ENCODE results near the gene FAIM2.

Gene FAIM2

DNA sequence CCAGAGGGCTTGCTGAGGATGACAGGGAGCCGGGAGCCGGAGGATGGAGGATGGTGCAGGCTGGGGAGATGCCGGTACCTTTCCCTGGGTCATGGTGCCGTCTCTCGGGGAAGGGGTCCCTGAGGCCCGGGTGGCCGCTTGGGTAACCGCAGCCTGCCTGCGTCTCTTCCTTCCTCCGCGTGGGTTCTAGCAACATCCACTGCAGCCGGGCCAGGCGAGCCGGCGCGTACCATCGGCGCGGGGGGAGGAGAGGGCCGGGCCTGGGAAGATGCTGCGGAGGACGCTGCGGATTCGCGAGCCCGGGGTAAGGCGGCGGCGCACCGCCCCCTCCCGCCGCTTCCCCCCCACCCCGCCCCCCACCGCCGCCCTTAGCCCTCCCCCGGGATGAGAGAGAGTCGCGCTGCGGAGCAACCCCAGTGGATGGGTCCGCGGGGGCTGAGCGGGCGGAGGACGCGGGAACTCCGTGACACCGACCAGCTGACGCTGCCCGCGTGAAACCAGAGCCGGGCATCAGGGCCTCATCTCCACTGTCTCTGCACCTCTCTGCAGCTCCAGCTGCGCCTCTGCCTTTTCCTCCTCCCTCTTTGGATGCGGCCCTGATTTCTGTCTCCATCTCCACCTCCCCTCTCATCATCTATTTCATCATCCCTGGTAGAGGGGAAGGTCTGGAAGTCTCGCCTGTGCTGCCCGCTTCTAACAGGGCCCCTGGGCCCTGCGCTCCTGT, at the start of gene FAIM2:
Gene FAIM2, minus strand, starts transcription at position 201 of the 724 bp plus-strand sequence. Its CDS starts 108 bp downstream, at position 93.
- DNase-seq (ENCODE audit: low spot score) = no peak

DNA sequence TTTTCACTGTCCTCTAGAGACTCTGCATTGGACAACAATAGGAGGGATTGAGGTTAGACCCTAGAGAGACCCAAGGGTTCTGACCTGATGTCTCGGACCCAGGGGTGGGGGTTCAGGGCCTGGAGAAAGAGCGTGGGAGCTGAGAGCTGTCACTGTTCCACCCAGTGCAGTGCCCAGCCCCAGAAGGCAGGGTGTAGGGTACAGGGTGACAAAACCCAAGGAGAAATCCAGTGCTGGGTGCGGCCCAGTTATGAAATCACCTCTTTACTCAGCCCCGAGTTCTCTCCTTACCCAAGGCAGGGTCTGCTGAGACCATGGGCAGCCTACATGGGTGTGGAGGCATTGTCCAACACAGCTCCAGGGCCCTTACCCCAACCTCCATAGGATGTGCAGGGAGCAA, 49.5 kb upstream of the FAIM2 start:
- DNase-seq (ENCODE audit: low spot score) = no peak

DNA sequence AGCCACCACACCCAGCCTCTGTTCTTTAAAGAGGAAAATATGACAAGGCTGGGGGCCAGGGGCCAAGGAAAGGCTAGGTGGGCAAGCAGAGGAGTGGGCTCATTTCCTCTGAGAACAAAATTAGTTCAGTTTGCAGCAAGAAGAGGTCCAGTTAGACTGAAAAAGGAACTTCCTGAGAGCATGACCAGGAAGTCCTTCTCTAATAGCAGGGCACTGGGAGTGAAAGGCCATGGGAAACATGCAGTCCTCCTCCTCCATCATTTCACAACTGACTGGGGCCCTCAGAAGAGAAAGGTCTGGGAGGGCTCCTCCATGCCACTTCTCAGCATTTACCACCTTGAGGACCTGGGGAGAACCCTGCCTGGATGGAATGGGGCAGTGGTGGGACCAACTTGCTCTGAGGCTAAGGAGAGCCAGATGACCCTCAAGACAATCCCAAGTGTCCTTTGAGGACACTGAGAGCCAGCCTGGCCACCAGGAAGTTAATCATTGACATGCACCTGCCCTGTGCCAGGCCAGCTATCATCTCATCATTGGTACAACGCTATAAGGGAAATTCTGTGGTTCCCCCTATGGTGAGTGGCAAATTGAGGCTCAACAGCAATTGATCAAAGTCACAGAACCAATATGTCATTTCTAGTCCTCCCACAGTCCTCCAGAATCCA, 48.8 kb upstream of the FAIM2 start:
- no peak for DNase-seq (ENCODE audit: low spot score)

DNA sequence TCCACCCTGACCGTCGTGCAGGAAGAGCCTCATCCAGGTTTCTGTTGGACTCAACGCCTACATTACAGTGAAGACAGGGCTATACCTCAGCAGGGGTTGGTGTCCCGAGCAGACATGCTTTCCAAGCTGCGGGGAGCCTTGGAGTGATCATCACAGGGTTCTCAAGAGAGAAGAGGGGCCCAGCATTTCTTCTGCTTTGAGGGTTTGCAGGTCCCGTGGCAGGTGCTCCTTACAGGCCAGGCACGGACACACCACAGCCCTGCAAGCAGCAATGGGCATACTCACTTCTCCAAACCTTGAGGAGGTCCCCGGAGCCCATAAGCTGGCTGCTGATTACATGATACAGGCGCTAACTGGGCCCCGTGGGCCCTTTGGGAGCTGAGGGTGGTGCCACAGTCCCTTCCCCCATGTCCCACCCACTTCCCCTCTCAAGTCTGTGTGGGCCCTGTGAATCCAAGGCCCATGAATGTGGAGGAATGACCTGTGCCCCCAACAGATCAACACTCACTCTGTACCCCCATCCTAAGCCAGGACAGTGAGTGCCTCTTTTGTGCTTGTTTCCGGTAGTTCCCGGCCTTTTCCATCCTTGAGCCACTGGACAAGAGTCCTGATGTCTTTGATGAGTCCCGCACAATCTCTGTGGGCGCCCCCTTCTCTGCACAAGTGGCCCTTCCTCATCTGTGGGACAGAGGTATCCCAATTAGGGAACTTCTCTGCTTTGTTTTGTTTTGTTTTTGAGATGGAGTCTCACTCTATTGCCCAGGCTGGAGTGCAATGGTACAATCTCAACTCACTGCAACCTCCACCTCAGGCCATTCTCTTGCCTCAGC, 47.9 kb upstream of the FAIM2 start:
- DNase-seq (ENCODE audit: low spot score) = no peak

DNA sequence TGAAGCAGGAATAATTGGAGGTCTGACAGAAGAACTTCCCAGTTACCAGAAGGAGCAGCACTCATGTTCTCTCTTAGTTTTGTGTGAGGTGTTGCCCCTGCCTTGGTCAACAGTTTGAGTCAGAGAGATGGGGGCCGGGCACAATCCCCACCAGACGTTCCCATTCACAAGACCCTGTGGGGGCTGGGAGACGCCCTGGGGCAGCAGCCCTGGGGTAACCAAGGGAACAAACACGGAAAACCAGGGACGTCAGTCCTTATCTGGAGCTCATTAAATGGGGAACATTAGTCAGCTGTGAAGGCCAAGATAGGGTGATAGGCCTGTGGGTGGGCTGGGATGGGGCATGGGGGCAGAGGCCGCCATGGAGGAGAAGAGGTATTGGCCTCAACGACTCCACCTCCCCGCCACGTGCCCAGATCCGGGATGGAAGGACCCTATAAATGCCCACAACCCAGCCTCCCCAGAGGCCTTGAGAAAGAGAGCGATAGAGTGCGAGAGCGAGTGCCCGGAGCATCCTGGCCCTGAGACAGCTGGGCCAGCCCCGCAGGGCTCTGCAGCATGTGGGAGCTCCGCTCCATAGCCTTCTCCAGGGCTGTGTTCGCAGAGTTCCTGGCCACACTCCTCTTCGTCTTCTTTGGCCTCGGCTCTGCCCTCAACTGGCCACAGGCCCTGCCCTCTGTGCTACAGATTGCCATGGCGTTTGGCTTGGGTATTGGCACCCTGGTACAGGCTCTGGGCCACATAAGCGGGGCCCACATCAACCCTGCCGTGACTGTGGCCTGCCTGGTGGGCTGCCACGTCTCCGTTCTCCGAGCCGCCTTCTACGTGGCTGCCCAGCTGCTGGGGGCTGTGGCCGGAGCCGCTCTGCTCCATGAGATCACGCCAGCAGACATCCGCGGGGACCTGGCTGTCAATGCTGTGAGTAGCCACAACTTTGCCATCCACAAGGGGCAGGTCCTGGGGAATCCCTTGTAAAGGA, 46.9 kb upstream of the FAIM2 start, which contains the start of gene AQP2:
Gene AQP2, plus strand, starts transcription at position 465 of the 979 bp plus-strand sequence. Its CDS starts 94 bp downstream, at position 559.
- no peak for DNase-seq (ENCODE audit: low spot score)

DNA sequence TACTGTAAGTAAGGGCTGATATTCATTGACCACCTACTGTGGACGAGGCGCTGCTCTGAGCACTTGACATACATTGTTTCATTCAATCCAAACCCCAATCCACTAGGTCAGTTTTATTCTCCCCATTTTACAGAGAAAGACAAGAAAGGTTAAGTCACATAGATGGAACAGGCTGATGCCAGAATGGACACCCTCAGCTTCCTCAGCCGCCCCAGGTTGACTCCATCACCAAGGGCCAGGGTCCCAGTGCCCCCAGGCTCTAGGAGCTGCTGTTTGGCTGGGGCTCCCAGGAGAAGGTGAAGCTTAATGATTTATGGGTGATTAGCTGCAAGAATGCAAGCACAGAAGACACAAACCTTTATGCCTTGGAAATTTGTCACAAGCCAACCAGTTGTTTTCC, 46.2 kb upstream of the FAIM2 start:
- DNase-seq (ENCODE audit: low spot score) = no peak

DNA sequence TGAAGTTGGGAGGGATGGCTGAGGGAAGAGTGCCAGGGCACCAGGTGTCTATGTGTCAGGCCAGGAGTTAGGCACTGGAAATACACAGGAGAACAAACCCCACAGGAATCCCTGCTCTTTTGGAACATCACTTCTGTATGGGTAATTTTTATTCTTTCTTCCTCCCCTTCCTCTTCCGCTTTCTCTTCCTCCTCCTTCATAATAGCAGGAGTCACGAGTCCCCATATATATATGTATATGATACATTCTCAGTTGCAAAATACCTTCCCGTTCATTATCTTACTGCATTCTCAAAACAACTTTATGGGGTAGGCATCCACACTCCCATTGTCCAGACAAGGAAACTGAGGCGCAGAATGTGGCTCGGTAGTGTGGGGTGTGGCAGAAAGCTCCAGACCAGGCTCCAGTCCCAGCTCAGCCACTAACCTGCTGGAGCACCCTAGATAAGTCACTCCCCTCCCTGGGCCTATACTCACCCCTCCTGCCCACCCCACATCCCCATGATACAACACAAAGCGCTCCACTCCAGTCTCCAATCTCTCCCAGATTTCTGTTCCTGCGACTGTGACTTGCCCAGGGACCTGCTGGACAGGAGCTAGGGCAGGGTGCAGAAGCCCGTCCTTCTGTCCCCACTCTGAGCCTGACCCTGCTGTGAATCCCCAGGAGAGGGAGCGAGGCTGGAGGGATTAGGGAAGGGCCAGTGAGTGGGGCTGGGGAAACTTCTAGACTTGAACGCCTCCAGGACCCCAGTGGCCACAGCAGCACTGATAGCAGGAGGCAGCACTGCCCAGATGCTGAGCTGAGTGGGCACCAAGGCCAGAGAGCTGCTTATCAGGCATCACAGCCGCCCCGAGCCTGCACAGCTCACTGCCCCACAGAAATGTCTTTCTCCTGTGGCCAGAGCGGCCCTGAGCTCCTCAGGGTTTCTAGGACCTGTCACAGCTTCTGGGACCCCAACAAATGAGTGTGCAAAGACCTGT, 45.5 kb upstream of the FAIM2 start:
- DNase-seq (ENCODE audit: low spot score) = no peak

DNA sequence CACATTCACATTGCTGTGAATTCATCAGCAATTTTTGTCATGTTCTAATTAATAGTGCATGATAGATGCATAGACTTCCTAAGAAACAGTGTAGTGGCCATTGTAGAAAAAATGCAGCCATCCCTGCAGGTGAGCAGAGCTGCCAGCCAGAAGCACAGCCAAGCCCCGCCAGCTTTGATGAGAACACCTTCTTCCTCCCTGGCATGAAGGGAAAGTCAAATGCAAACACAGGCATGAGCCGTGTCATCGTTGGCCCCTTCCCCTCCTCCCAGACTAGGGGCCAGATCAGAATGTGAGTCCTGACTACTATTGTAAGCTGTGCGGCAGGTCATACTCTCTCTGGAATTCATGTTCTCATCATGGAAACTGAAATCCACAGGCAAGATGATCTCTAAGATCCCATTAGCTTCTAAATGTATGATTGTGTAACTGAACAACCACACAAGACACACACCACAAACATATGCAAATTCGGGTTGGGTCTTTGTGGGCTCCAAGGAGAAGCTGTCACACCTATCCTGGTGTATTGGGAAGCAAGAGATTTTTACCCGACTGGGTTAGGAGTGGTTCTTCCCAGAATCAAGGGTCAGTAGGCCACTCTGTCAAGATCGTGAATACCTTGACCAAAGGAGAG, 44.0 kb upstream of the FAIM2 start:
- no peak for DNase-seq (ENCODE audit: low spot score)

DNA sequence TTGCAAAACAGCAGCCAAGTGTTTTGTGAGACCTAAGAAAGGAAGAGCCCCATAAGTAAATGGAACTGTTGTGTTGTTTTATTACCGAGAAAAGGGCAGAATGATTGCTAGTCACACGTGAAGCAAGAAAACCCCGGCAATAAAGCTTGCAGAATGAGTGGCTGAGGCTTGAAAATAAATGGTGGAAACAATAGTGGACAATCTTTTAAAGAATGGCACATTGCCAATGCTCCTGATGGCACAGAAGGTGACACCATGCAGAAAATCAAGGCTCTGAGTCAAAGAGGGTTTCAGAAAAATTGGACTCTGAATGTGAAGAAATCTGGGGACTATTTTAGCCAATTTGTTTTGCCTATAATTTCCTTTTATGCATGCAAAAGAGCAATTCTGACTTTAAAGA, 42.8 kb upstream of the FAIM2 start:
- DNase-seq (ENCODE audit: low spot score) = no peak

DNA sequence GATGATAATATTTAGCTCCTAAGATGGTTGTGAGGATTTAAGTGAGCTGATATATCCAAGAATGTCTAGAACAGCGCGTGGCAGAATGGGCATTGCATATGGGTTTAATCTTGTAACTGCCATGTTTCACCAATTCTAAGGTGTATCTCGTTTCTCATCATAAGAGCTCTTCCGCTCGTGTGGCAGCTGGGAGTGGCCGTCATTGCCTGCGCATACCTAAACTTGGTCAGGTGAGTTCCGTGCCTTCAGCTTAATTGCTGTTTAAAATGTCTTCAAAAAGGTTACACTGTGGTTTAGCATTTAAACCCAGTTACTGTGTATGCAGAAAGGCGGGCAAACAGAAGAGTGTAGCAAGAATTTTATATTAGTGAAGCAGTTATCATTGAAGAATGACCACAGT, 42.4 kb upstream of the FAIM2 start:
- DNase-seq (ENCODE audit: low spot score) = no peak

DNA sequence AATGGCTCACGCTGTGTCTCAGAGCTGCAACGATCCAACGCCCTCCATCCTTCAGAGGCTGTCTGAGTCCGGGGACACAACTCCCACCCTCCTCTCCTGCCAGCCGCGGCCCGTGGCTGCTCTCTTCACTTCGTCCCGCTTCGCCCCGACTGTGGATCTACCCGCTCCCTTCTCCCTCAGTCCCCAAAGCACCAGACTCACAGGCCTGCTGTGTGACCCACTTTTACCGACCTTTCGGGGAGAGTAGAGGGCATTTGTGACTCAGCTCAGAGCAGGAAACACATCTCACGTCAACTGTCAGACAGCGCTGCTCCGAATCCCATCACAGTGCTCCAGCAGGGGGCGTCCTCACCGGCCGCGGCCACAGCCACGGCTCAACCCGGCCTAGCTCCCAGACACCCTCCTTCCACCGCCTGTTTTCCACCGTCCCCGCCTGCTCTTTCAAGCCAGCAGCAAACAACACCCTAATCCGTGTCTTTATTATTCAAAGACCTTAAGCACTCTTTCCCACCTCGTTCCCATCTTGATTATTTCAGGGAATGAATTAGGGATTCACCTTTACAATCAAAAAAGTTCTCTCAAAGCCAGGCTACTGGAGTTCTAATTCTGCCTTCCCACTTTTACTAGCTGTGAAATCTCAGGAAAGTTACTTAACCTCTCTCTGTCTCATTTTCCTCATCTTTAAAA, 41.8 kb upstream of the FAIM2 start:
- peak; percentile 84 for DNase-seq (ENCODE audit: low spot score)

DNA sequence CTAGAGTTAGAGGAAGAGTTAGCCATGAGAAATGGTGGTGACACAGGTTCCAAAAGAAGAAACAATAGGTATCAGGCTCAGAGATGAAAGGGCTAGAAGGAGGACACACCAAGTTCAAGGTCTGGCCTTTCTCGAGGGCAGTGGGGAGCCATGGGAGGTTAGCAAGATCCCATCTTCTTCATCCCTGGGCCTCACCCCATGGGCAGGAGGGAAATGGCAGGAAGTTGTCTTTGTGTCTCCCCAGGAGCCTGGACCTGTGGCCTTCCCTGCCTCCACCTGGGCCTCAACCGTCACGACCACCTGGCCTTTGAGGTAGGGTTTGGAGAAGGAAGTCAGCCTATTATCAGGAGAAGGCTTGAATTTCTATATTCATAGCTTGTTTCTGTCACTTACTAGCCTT, 41.0 kb upstream of the FAIM2 start:
- no peak for DNase-seq (ENCODE audit: low spot score)

DNA sequence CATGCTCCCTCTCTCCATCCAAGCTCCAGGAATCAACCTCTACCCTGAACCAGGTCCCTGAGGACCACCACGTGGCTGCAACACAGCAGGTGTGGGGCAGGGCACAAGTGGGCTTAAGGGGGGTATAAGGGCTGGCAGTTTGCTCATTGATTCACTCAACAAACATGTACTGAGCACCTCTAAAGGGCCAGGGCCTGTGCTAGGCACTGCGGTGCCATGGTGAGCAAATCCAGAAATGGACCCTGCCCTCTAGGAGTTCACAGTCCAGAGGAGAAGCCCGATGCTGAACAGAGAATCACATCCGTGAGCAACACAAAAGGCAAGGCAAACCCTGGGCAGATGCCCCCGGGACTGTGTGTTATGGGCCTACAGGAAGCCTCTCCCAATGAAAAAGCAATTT, 40.3 kb upstream of the FAIM2 start:
- DNase-seq (ENCODE audit: low spot score) = no peak

DNA sequence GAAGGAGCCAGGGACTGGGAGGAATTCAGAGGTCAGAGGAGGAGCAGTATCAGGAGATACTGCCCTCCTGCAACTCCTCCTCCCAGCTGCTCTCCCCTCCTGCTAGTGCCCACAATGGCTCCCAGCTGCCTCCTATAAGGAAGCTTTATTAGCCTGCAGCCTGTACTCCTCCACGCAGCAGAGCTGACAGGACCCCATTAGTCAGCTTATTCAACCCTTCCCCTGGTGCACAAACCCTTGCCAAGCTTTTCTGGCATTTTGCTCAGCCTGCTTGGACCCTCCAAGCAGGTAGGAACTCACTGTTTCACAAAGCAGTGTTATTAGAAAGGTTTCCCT, 39.9 kb upstream of the FAIM2 start:
- DNase-seq (ENCODE audit: low spot score) = no peak

DNA sequence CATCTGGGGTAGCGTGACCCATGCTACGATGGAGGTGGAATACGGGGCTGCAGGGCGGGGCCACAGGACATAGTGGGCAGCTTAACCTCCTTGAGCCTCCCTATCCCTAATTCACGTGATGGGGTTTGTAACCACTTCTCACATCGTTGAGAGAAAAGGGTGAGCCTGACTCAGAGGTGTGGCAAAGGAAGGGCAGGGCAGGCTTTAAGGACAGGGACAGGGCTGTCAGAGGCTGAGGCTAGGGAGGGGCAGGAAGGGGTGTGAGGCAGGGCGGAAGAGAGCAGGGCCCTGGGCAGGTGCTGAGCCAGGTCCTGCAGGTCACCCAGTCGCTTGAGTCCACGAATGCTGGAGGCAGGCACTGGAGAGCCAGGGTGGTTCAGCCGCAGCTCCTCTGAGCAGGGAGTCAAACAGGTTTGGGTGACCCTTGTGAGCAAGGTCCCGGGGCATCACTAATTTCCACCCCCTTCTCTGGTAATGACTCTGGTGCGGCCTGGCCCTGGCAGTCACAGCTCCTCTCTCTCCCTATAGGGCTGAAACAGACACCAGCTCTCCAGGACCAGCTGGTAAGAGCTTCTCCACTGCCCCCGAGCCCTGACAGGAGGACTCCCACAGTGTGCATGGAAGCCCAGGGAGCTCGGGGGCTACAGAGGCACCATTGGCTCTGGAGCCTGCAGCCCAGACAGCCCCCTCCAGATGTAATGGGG, 39.4 kb upstream of the FAIM2 start:
- no peak for DNase-seq (ENCODE audit: low spot score)

DNA sequence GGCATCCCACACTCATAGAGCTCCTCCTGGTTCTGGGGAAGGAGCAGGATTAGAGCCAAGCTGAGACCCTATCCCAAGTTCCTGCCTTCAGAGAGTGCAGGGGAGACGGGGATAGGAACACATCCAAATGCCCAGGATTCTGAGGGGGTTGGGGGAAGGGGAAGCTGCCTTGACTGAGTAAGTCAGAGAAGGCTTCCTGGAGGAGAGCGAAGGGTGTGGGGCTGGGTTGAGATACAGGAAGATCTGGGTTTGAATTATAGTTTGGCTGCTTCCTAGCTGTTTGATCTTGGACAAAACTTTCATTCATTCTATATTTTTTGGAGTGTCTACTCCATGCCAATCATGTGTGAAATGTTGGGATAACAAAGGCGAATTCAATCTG, 38.8 kb upstream of the FAIM2 start:
- no peak for DNase-seq (ENCODE audit: low spot score)

DNA sequence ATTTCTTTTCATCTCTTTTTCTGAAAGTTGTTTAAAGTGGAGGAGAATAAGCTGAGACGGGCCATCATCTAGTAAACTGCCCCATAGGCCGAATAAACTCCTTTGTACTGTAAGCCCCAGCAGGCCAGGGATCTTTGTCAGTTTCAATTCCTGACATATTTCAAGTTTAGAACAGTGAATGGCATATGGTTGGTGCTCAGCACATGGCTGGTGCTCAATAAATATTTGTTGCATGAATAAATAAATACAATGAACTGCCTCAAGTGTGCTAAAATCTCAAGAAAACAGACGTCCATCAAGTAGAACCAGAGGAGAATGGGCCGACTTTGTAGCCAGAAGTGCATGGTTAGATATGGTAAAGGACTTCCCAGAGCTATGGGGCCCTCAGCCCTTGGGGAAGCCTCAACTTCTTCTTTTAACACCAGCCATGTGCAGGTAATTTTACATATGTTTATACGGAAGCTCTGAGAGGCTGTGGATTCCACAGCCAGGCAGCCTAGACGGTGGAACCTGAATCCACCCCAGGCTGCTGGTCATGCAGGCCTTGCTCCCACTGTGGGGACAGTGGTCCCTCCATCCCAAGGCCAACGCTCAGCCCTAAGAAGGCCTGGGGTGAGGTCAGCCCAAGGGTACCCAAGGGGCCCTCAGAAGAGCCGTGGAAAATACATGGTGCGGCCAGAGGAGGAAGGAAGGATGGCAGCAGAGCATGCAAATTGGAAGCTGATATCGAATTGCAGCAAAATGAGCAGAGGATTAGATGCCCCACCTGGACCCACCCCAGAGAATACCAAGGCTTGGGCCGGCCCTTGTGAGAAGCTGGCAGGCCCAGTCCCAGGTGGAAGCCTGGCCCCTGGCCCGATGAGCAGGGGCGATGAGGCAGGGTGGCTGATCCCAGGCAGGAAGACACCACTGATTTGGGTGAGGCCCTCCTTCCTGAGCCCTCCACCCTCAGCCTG, 38.1 kb upstream of the FAIM2 start:
- no peak for DNase-seq (ENCODE audit: low spot score)

DNA sequence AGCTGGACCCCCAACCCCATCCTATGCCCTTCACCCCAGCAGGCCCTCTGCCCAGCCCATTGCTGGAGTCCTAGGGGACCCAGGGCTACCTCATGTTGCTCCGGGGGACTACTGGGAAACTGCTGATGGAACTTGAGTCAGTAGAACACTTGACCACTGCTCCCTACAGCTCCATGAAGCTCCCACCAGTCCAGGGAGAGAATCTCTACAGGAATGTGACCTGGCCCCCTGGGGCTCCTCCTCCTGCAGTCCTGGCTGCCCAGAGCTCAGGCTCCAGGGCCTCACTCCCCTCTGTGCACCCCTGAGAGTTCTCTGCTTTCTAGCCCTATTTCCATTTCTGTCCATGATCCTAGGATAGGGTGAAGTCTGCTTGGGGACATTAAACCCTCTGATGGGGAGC, 36.0 kb upstream of the FAIM2 start:
- no peak for DNase-seq (ENCODE audit: low spot score)

Data from kidney capillary endothelial cell (primary cell).